DND-41 (cell line): ENCODE data around the gene EBF4.

ENCODE experiments used
- EZH2 ChIP-seq: IDR thresholded peaks from 3 replicates; pipeline ENCODE4 v1.6.1; 2012; ENCODE audit warnings: borderline replicate concordance, low read depth, mild to moderate bottlenecking, moderate library complexity, low read length, inconsistent platforms; ENCODE audit not compliant: severe bottlenecking
- TF ChIP-seq, protein P1 (sequence below): IDR thresholded peaks from 2 replicates; pipeline ENCODE4 v1.5.1; 2012; ENCODE audit warnings: borderline replicate concordance, low read length, moderate library complexity, mild to moderate bottlenecking; ENCODE audit not compliant: poor library complexity, severe bottlenecking; ENCODE audit errors: extremely low read depth

DNA sequence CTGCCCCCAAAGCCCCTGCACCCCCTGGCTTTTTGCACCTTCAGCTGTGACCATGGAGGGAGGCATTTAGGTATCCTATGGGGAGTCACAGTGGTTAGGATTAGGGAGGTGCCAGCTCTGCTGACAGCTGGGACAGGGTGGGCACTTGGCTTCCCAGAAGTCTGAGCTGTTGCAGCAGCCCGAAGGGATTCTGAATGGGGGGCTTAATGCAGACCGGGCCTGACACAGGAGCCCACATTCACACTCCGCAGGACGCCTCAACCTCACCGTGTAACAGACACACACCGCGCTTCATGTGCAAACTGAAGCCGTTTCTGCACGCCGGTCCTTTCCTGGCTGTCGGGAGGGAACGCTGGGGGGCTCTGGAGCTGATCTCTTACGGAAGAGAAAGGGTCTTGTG lies 1.9 kb downstream of the EBF4 start:
- TF ChIP-seq, protein P1, sequence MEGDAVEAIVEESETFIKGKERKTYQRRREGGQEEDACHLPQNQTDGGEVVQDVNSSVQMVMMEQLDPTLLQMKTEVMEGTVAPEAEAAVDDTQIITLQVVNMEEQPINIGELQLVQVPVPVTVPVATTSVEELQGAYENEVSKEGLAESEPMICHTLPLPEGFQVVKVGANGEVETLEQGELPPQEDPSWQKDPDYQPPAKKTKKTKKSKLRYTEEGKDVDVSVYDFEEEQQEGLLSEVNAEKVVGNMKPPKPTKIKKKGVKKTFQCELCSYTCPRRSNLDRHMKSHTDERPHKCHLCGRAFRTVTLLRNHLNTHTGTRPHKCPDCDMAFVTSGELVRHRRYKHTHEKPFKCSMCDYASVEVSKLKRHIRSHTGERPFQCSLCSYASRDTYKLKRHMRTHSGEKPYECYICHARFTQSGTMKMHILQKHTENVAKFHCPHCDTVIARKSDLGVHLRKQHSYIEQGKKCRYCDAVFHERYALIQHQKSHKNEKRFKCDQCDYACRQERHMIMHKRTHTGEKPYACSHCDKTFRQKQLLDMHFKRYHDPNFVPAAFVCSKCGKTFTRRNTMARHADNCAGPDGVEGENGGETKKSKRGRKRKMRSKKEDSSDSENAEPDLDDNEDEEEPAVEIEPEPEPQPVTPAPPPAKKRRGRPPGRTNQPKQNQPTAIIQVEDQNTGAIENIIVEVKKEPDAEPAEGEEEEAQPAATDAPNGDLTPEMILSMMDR: no peak
- no peak for TF ChIP-seq EZH2
